Astrocyte (in vitro differentiated cells and primary cell): ENCODE results near the gene KLK1.

Experiments
- CTCF ChIP-seq: IDR thresholded peaks from 2 replicates; pipeline ENCODE4 v1.5.1; 2011; ENCODE audit warnings: low read depth, mild to moderate bottlenecking, inconsistent platforms, low read length, moderate library complexity; ENCODE audit not compliant: insufficient read depth
- EZH2 ChIP-seq: IDR thresholded peaks from 2 replicates; pipeline ENCODE4 v1.6.1; 2012; ENCODE audit warnings: mild to moderate bottlenecking, low read length, inconsistent platforms; ENCODE audit not compliant: insufficient read depth

DNA sequence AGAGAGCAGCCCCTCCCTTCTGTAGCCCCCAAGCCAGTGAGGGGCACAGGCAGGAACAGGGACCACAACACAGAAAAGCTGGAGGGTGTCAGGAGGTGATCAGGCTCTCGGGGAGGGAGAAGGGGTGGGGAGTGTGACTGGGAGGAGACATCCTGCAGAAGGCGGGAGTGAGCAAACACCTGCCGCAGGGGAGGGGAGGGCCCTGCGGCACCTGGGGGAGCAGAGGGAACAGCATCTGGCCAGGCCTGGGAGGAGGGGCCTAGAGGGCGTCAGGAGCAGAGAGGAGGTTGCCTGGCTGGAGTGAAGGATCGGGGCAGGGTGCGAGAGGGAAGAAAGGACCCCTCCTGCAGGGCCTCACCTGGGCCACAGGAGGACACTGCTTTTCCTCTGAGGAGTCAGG lies 35.3 kb upstream of the KLK1 start:
- TF ChIP-seq CTCF = no peak
- no peak for TF ChIP-seq EZH2
